Muscle of leg (tissue), 16 donors: ENCODE measurements around the gene DKK1. TPM values are rescaled to one million over a fixed set of nuclear protein-coding genes. Genes with fewer than 3 reads are reported as not detected.
A peak's percentile ranks its signal among the peaks of the same experiment; 100 is the strongest.

Experiments
- DNase-seq: peaks from one replicate; pipeline ENCODE4 v3.0.0; 2013
- H3K27ac ChIP-seq: one replicate; pipeline ENCODE4 v1.5.1; 2013; ENCODE audit warnings: mild to moderate bottlenecking, low read length, control low read depth
- H3K27me3 ChIP-seq: one replicate; pipeline ENCODE4 v1.6.1; 2013; ENCODE audit warnings: low read length; ENCODE audit not compliant: control insufficient read depth, insufficient read depth
- H3K36me3 ChIP-seq: one replicate; pipeline ENCODE4 v1.6.1; 2013; ENCODE audit warnings: low read length; ENCODE audit not compliant: control insufficient read depth, insufficient read depth
- H3K4me1 ChIP-seq: one replicate; pipeline ENCODE4 v1.6.1; 2013; ENCODE audit warnings: low read length; ENCODE audit not compliant: control insufficient read depth, insufficient read depth
- H3K4me3 ChIP-seq: one replicate; pipeline ENCODE4 v1.5.1; 2013; ENCODE audit warnings: low read length, control low read depth
- H3K9me3 ChIP-seq: replicated peaks from 2 replicates; pipeline ENCODE4 v1.6.1; 2013; ENCODE audit warnings: low read depth, low read length; ENCODE audit not compliant: control insufficient read depth
- WGBS: methylation state at CpG from one replicate; pipeline ENCODE4 v1.1.5; 2013; ENCODE audit warnings: missing lambda C conversion rate; ENCODE audit not compliant: insufficient coverage; 5-methylcytosine and 5-hydroxymethylcytosine counted together
- long read RNA-seq, 11 donors: transcript quantifications; one replicate each; lab custom pipeline, GENCODE V29; 2026
- polyA plus RNA-seq, 8 donors: library from polyadenylated mRNA; unstranded; fragments of 120-200 nt; gene quantifications; one replicate each; pipeline versions ENCODE4 v1.2.1 to v1.2.3, GENCODE V29; 2013; ENCODE audit warnings: inconsistent platforms in 1 of 8, low replicate concordance in 1 of 8; ENCODE audit not compliant: insufficient read length in 8 of 8, insufficient read depth in 1 of 8
- total RNA-seq: library from RNA; stranded (reverse); fragments of 120-200 nt; gene quantifications from one replicate; pipeline ENCODE4 v1.2.4, GENCODE V29; 2013

DKK1 gene
- 0.84 TPM for total RNA-seq
- polyA plus RNA-seq: 1 to 10 TPM in 2 of 8 donors, under 1 TPM in 6; 0.28 to 6.3 (median 0.64) TPM
- long read RNA-seq, donor 1: 0 reads
- long read RNA-seq, donor 2, partial matches to known transcripts: 0 of 1 reads
- long read RNA-seq, donor 2, other reads (novel, unspliced or antisense): 0 of 1 reads
- long read RNA-seq, donor 3: 0 reads
- long read RNA-seq, donor 4: 0 reads
- long read RNA-seq, donor 5: 0 reads
- long read RNA-seq, donor 6: 0 reads
- long read RNA-seq, donor 7: 0 reads
- long read RNA-seq, donor 8: 0 reads
- long read RNA-seq, donor 9: 0 reads
- long read RNA-seq, donor 10: 0 reads
- long read RNA-seq, donor 11: 0 reads

- Histone ChIP-seq H3K27me3 (peaks cover 34% of the 10 kb centered on the region), H3K9me3 (no peaks in the 10 kb centered on the region), H3K36me3 (no peaks in the 10 kb centered on the region), H3K4me1 (peaks cover 19% of the 10 kb centered on the region), H3K4me3 (peak within 1 kb of the TSS; percentile 55), H3K27ac (no peak within 1 kb of the TSS)
- peak; percentile 22 for DNase-seq
- under 1% methylated on average over 45 of the region's 55 CpGs for WGBS
Observed at GRCh38 chr10:52313933-52314821, at the start of gene DKK1. TSS of gene DKK1 (plus strand) at chr10:52314281. CDS start at chr10:52314435, 154 bp downstream.

GRCh38 chr10:52265131-52265926 is 48.8 kb upstream of the DKK1 start:
- Histone ChIP-seq H3K9me3 (no peaks in the 10 kb centered on the region), H3K4me1 (peaks cover 2% of the 10 kb centered on the region), H3K27ac (no peak overlapping the region), H3K36me3 (no peaks in the 10 kb centered on the region), H3K27me3 (no peaks in the 10 kb centered on the region), H3K4me3 (no peak overlapping the region)
- WGBS: no CpG with 5 or more reads among the region's 3 CpGs
- no peak for DNase-seq

- Histone ChIP-seq H3K36me3 (peaks cover 3% of the 10 kb centered on the region), H3K4me1 (peaks cover 2% of the 10 kb centered on the region), H3K27ac (no peak overlapping the region), H3K4me3 (no peak overlapping the region), H3K9me3 (no peaks in the 10 kb centered on the region), H3K27me3 (no peaks in the 10 kb centered on the region)
- DNase-seq: no peak
- no CpG with 5 or more reads among the region's 1 CpG for WGBS
Observed at GRCh38 chr10:52266858-52267257, 47.2 kb upstream of the DKK1 start.

- Histone ChIP-seq H3K27ac (no peak overlapping the region), H3K27me3 (no peaks in the 10 kb centered on the region), H3K4me1 (peaks cover 2% of the 10 kb centered on the region), H3K36me3 (peaks cover 3% of the 10 kb centered on the region), H3K9me3 (no peaks in the 10 kb centered on the region), H3K4me3 (no peak overlapping the region)
- WGBS: 100% methylated on average over 1 of the region's 2 CpGs
- no peak for DNase-seq
Observed at GRCh38 chr10:52268790-52269189, 45.3 kb upstream of the DKK1 start.

- DNase-seq: no peak
- H3K27me3 ChIP-seq: no peaks in the 10 kb centered on the region
- 67% methylated on average over 1 of the region's 4 CpGs for WGBS
- H3K36me3 ChIP-seq: peaks cover 3% of the 10 kb centered on the region
- no peak overlapping the region for H3K27ac ChIP-seq
- no peaks in the 10 kb centered on the region for H3K9me3 ChIP-seq
- H3K4me3 ChIP-seq: no peak overlapping the region
- H3K4me1 ChIP-seq: peaks cover 2% of the 10 kb centered on the region
Observed at GRCh38 chr10:52269233-52269632, 44.8 kb upstream of the DKK1 start.

- H3K9me3 ChIP-seq: peaks cover 2% of the 10 kb centered on the region
- no peak for DNase-seq
- no CpG with 5 or more reads among the region's 2 CpGs for WGBS
- H3K36me3 ChIP-seq: peaks cover 1% of the 10 kb centered on the region
- H3K27me3 ChIP-seq: no peaks in the 10 kb centered on the region
- no peak overlapping the region for H3K4me3 ChIP-seq
- H3K4me1 ChIP-seq: no peaks in the 10 kb centered on the region
- H3K27ac ChIP-seq: no peak overlapping the region
Observed at GRCh38 chr10:52276163-52276562, 37.9 kb upstream of the DKK1 start.

GRCh38 chr10:52276986-52277385 is 37.1 kb upstream of the DKK1 start:
- Histone ChIP-seq H3K4me3 (no peak overlapping the region), H3K27me3 (no peaks in the 10 kb centered on the region), H3K9me3 (peaks cover 2% of the 10 kb centered on the region), H3K36me3 (no peaks in the 10 kb centered on the region), H3K27ac (no peak overlapping the region), H3K4me1 (no peaks in the 10 kb centered on the region)
- DNase-seq: no peak
- WGBS: 0% methylated on average over 1 of the region's 1 CpG

GRCh38 chr10:52279546-52279945 is 34.5 kb upstream of the DKK1 start:
- Histone ChIP-seq H3K4me1 (no peaks in the 10 kb centered on the region), H3K36me3 (peaks cover 2% of the 10 kb centered on the region), H3K27me3 (no peaks in the 10 kb centered on the region), H3K9me3 (peaks cover 2% of the 10 kb centered on the region), H3K27ac (no peak overlapping the region), H3K4me3 (no peak overlapping the region)
- DNase-seq: no peak
- WGBS: no CpG with 5 or more reads among the region's 3 CpGs

GRCh38 chr10:52280051-52280450 is 34.0 kb upstream of the DKK1 start:
- Histone ChIP-seq H3K27ac (no peak overlapping the region), H3K27me3 (no peaks in the 10 kb centered on the region), H3K4me1 (no peaks in the 10 kb centered on the region), H3K4me3 (no peak overlapping the region), H3K36me3 (peaks cover 2% of the 10 kb centered on the region), H3K9me3 (peaks cover 2% of the 10 kb centered on the region)
- no CpG with 5 or more reads among the region's 1 CpG for WGBS
- no peak for DNase-seq
